K562 (cell line): ENCODE data around the gene KCND3. TPM values are rescaled to one million over a fixed set of nuclear protein-coding genes. Genes with fewer than 3 reads are reported as not detected.

Experiments used
- ATAC-seq: fragments of 200-7000 bp; cut with Tn5 transposase; 3 replicates; pipeline ENCODE4 v1.9.1; 2020; ENCODE audit warnings: moderate library complexity
- BruUV-seq: library from RNA; stranded (reverse); fragments of 400-500 nt; replicated peaks from 2 replicates; lab custom pipeline; 2021; lab: Mats Ljungman, UMichigan
- CTCF ChIA-PET: fragments of 300-600 bp; formaldehyde crosslinking; extraction: SDS; loops from one replicate; lab custom pipeline; 2021; ENCODE audit warnings: low intra/inter-chr PET ratio; lab: Yijun Ruan, JAX
- POLR2A ChIA-PET: fragments of 300-600, 350-650 bp; sonication (Branson Sonifier 250); formaldehyde crosslinking; extraction: SDS; loops from one replicate; lab custom pipeline; 2021; ENCODE audit warnings: antibody characterized with exemption, inconsistent platforms; lab: Yijun Ruan, JAX
- DNase-seq, 4 experiments: peaks; one replicate each; pipeline versions ENCODE4 v3.0.0 to v3.0.0-alpha.2; 2011 to 2018; ENCODE audit warnings: low spot score in 3 of 4, mixed read lengths in 3 of 4; ENCODE audit errors: extremely low read depth in 1 of 4
- FAIRE-seq: peaks from 2 replicates; lab custom pipeline; 2011; peaks lifted over from hg19 to GRCh38; lab: Jason Lieb, UNC
- H2AFZ ChIP-seq: 2 replicates; pipeline ENCODE4 v1.6.0; 2011; ENCODE audit warnings: low read depth, low read length, control low read depth, inconsistent platforms
- H3K27ac ChIP-seq: fragments of 200-600 bp; 3 replicates; pipeline ENCODE4 v1.8.0; 2011; ENCODE audit warnings: low read depth, mild to moderate bottlenecking, control low read depth, inconsistent platforms, low read length, moderate library complexity, mixed read lengths; ENCODE audit errors: extremely low read depth
- H3K27me3 ChIP-seq, 2 experiments: fragments of 300-600 bp in 1 of 2; 2 replicates in 1 of 2; 3 replicates in 1 of 2; pipeline versions ENCODE4 v1.6.0 to v1.8.0; 2011; ENCODE audit warnings: inconsistent platforms in 2 of 2, low read length in 2 of 2, mild to moderate bottlenecking in 1 of 2, mixed read lengths in 1 of 2, moderate library complexity in 1 of 2; ENCODE audit not compliant: control insufficient read depth in 2 of 2, insufficient read depth in 2 of 2
- H3K36me3 ChIP-seq: fragments of 300-600 bp; 3 replicates; pipeline ENCODE4 v1.8.0; 2011; ENCODE audit warnings: mild to moderate bottlenecking, low read length, inconsistent platforms; ENCODE audit not compliant: control insufficient read depth, insufficient read depth
- H3K4me1 ChIP-seq, 2 experiments: fragments of 200-600 bp in 1 of 2; replicated peaks in 1 of 2; 2 replicates in 1 of 2; 3 replicates in 1 of 2; pipeline versions ENCODE4 v1.5.1 to v1.8.0; 2011; ENCODE audit warnings: inconsistent platforms in 2 of 2, low read length in 2 of 2, mild to moderate bottlenecking in 1 of 2, mixed read lengths in 1 of 2, moderate library complexity in 1 of 2; ENCODE audit not compliant: control insufficient read depth in 2 of 2, insufficient read depth in 2 of 2
- H3K4me2 ChIP-seq: 2 replicates; pipeline ENCODE4 v1.6.1; 2011; ENCODE audit warnings: low read length, control low read depth, inconsistent platforms, mixed read lengths; ENCODE audit not compliant: insufficient read depth
- H3K4me3 ChIP-seq: fragments of 200-600 bp; sonication (generic), shearing (Covaris generic); 2 replicates; pipeline ENCODE4 v1.5.1; 2016; ENCODE audit warnings: control low read depth, inconsistent platforms
- H3K79me2 ChIP-seq: fragments of 200-600 bp; 3 replicates; pipeline ENCODE4 v1.8.0; 2011; ENCODE audit warnings: low read length, inconsistent platforms; ENCODE audit not compliant: control insufficient read depth, insufficient read depth
- H3K9ac ChIP-seq, 2 experiments: 2 replicates each; pipeline versions ENCODE4 v1.6.0 to v1.6.1; 2011; ENCODE audit warnings: low read depth in 2 of 2, low read length in 2 of 2, control low read depth in 1 of 2, inconsistent platforms in 1 of 2, mild to moderate bottlenecking in 1 of 2, mixed read lengths in 1 of 2; ENCODE audit not compliant: insufficient read depth in 1 of 2
- H3K9me1 ChIP-seq: one replicate; pipeline ENCODE4 v1.6.0; 2011; ENCODE audit warnings: inconsistent platforms, mild to moderate bottlenecking, low read length, moderate library complexity; ENCODE audit not compliant: control insufficient read depth, insufficient read depth
- H3K9me3 ChIP-seq: replicated peaks from 2 replicates; pipeline ENCODE4 v1.5.1; 2011; ENCODE audit warnings: low read depth, low read length, inconsistent platforms; ENCODE audit not compliant: control insufficient read depth, insufficient read depth
- H4K20me1 ChIP-seq: replicated peaks from 2 replicates; pipeline ENCODE4 v1.6.1; 2011; ENCODE audit warnings: low read length, inconsistent platforms, mixed read lengths; ENCODE audit not compliant: control insufficient read depth, insufficient read depth
- GTF2E2 ChIP-seq: fragments of 200-800 bp; sonication (Bioruptor generic); IDR thresholded peaks from 2 replicates; pipeline ENCODE4 v1.6.1; 2016; ENCODE audit warnings: missing genetic modification characterization, missing compliant biosample characterization
- MEF2A ChIP-seq: IDR thresholded peaks from 2 replicates; pipeline ENCODE4 v1.6.1; 2011; ENCODE audit warnings: low read depth, mild to moderate bottlenecking, low read length, moderate library complexity; ENCODE audit not compliant: control insufficient read depth
- MIER1 ChIP-seq: fragments of 450-650 bp; IDR thresholded peaks from 2 replicates; pipeline ENCODE4 v1.6.1; 2016; ENCODE audit warnings: antibody characterized with exemption, mild to moderate bottlenecking, low read depth
- MLLT1 ChIP-seq, 2 experiments: fragments of 450-650 bp; IDR thresholded peaks; 2 replicates each; pipeline ENCODE4 v1.6.1; 2016
- NFE2 ChIP-seq: IDR thresholded peaks from 2 replicates; pipeline ENCODE4 v1.6.1; 2014; ENCODE audit warnings: antibody characterized with exemption, low read depth
- NR1H2 ChIP-seq: sonication (generic); formaldehyde crosslinking; IDR thresholded peaks from 2 replicates; pipeline ENCODE4 v1.4.0; 2020; ENCODE audit warnings: mild to moderate bottlenecking, missing genetic modification reagents
- OTX1 ChIP-seq: fragments of 450-650 bp; formaldehyde crosslinking; IDR thresholded peaks from 2 replicates; pipeline ENCODE4 v1.4.0; 2022; ENCODE audit warnings: mild to moderate bottlenecking
- PHB ChIP-seq: fragments of 250-450 bp; sonication (Bioruptor Pico); IDR thresholded peaks from 2 replicates; pipeline ENCODE4 v1.5.0; 2021
- SMARCA5 ChIP-seq: fragments of 450-650 bp; IDR thresholded peaks from 2 replicates; pipeline ENCODE4 v1.6.1; 2016
- SNAPC5 ChIP-seq: fragments of 250-450 bp; sonication (Bioruptor Pico); IDR thresholded peaks from 2 replicates; pipeline ENCODE4 v1.8.0; 2021; ENCODE audit warnings: moderate library complexity, mild to moderate bottlenecking, inconsistent platforms
- ZBTB9 ChIP-seq: fragments of 450-650 bp; formaldehyde crosslinking; IDR thresholded peaks from 2 replicates; pipeline ENCODE4 v1.4.0; 2020; ENCODE audit warnings: mild to moderate bottlenecking, moderate library complexity
- ZFX ChIP-seq: sonication (generic); formaldehyde crosslinking; IDR thresholded peaks from 2 replicates; pipeline ENCODE4 v1.8.0; 2022; ENCODE audit warnings: mild to moderate bottlenecking, missing genetic modification reagents, moderate library complexity
- ZNF212 ChIP-seq: fragments of 450-650 bp; formaldehyde crosslinking; IDR thresholded peaks from 2 replicates; pipeline ENCODE4 v1.4.0; 2020; ENCODE audit warnings: mild to moderate bottlenecking
- ZNF280A ChIP-seq: fragments of 450-650 bp; IDR thresholded peaks from 2 replicates; pipeline ENCODE4 v1.6.1; 2018; ENCODE audit warnings: mild to moderate bottlenecking, low read depth; ENCODE audit not compliant: partially characterized antibody
- ZNF280B ChIP-seq: fragments of 250-450 bp; sonication (Bioruptor Pico); IDR thresholded peaks from 2 replicates; pipeline ENCODE4 v1.5.1; 2021; ENCODE audit warnings: mild to moderate bottlenecking
- ZNF586 ChIP-seq: fragments of 450-650 bp; formaldehyde crosslinking; conservative IDR thresholded peaks from 2 replicates; pipeline ENCODE4 v1.4.0; 2020; ENCODE audit warnings: mild to moderate bottlenecking, moderate library complexity
- WGBS: fragments of 100-300 bp; shearing (Covaris generic); methylation state at CpG from one replicate; pipeline ENCODE4 v1.1.6; 2016; ENCODE audit warnings: low coverage, mixed read lengths; ENCODE audit not compliant: insufficient coverage; ENCODE audit errors: missing lambda C conversion rate; 5-methylcytosine and 5-hydroxymethylcytosine counted together
- in situ Hi-C: fragments of 300-500 bp; cut with MboI; formaldehyde crosslinking; loops from 4 replicates; pipeline ENCODE4 v1.15.0; 2018; ENCODE audit warnings: inconsistent platforms, mixed read lengths
- intact Hi-C: fragments of 100-400 bp; cut with micrococcal nuclease; formaldehyde crosslinking; loops from 2 replicates; pipeline ENCODE4 v1.14.2; 2022
- polyA plus RNA-seq, 8 experiments: library from polyadenylated mRNA; depleted of rRNA in 4 of 8; stranded (reverse) in 5 of 8; unstranded in 3 of 8; fragments of >200 nt; fragmentation: Nextera tagmentation in 2 of 8; fragmentation: Illumina TruSeq in 1 of 8; extraction: Ambion mirVana in 2 of 8; extraction: Trizol in 1 of 8; gene quantifications; 2 replicates each; pipeline versions ENCODE4 v1.2.1 to v1.2.3, GENCODE V29; 2011 to 2014; ENCODE audit warnings: inconsistent platforms in 1 of 8, missing spikeins in 1 of 8
- total RNA-seq, 7 experiments: library from RNA; depleted of rRNA in 6 of 7; stranded (reverse); fragments of >200 nt in 6 of 7; fragmentation: Illumina TruSeq in 2 of 7; extraction: Trizol in 2 of 7; gene quantifications; 2 replicates each; pipeline versions ENCODE4 v1.2.1 to v1.2.3, GENCODE V29; 2011 to 2021; ENCODE audit warnings: low replicate concordance in 1 of 7

Gene KCND3
- total and polyA plus RNA-seq, 9 of the 15 experiments (the other 6 are each of a cell fraction or from before 2014, with no cell fraction given), result not detected

- in situ Hi-C loops (no loop called here), intact Hi-C loops (no loop called here)
- Histone ChIP-seq H3K79me2 (no peaks in the 10 kb centered on the region), H3K9me3 (no peaks in the 10 kb centered on the region), H4K20me1 (peaks cover 3% of the 10 kb centered on the region; the same call in 1 of the 2 replicates), H3K9ac (no peak overlapping the region), H2AFZ (no peak overlapping the region), H3K36me3 (no peaks in the 10 kb centered on the region), H3K4me1 (no peaks in the 10 kb centered on the region), H3K4me2 (no peak overlapping the region), H3K9me1 (no peaks in the 10 kb centered on the region), H3K27me3 (peaks cover 6 to 61% of the 10 kb centered on the region in 2 experiments; a peak in 4 of 5 replicates), H3K27ac (no peak overlapping the region), H3K4me3 (no peak overlapping the region)
- ATAC-seq (no peak), DNase-seq (no peak), FAIRE-seq (no peak)
- 3% methylated on average over 6 of the region's 6 CpGs for WGBS
- BruUV-seq, result no TSS peak
- ChIA-PET CTCF (no interaction called here), POLR2A (no interaction called here)
- no peak for TF ChIP-seq SMARCA5
- no peak for TF ChIP-seq SNAPC5
- no peak for TF ChIP-seq NR1H2 (CRISPR knock-in tag)
- TF ChIP-seq ZNF280B (CRISPR knock-in tag), result no peak
- no peak for TF ChIP-seq MLLT1 (IDR thresholded peaks at IDR 0.05)
- TF ChIP-seq PHB (CRISPR knock-in tag), result no peak
- no peak for TF ChIP-seq ZFX (CRISPR knock-in tag)
- TF ChIP-seq OTX1 (CRISPR knock-in tag), result no peak
- TF ChIP-seq ZNF586 (CRISPR knock-in tag), result no peak
- no peak for TF ChIP-seq ZBTB9
- TF ChIP-seq MIER1, result no peak
- no peak for TF ChIP-seq GTF2E2 (tag)
- no peak for TF ChIP-seq ZNF212 (CRISPR knock-in tag)
- TF ChIP-seq ZNF280A, result no peak
- no peak for TF ChIP-seq NFE2
- TF ChIP-seq MEF2A, result no peak
Observed at GRCh38 chr1:111851552-111851951, 137.9 kb downstream of the KCND3 start.
